H9 (cell line): ENCODE results near the gene BACE1-AS. TPM values are rescaled to one million over a fixed set of nuclear protein-coding genes. Genes with fewer than 3 reads are reported as not detected.
"Not testable (repeated sequence)": the region's sequence is repeated elsewhere in the genome, so short reads cannot be mapped to it uniquely, and the experiment has no call there.

Source experiments
- DNase-seq: peaks from one replicate; pipeline ENCODE4 v3.0.0-alpha.2; 2017
- H2AFZ ChIP-seq: one replicate; pipeline ENCODE4 v1.6.1; 2013; ENCODE audit warnings: mild to moderate bottlenecking, low read length, control low read depth, moderate library complexity
- H2AK5ac ChIP-seq: 2 replicates; pipeline ENCODE4 v1.6.1; 2013; ENCODE audit warnings: low read length, control low read depth, mixed read lengths; ENCODE audit not compliant: insufficient read length
- H2BK120ac ChIP-seq: one replicate; pipeline ENCODE4 v1.6.1; 2013; ENCODE audit warnings: low read depth, mild to moderate bottlenecking, low read length, control low read depth, inconsistent platforms; ENCODE audit not compliant: poor library complexity, severe bottlenecking
- H2BK12ac ChIP-seq: 2 replicates; pipeline ENCODE4 v1.6.1; 2013; ENCODE audit warnings: low read length, control low read depth, mixed read lengths, low read depth; ENCODE audit not compliant: insufficient read length
- H2BK15ac ChIP-seq: 2 replicates; pipeline ENCODE4 v1.6.1; 2013; ENCODE audit warnings: low read depth, low read length, control low read depth
- H2BK20ac ChIP-seq: one replicate; pipeline ENCODE4 v1.6.1; 2013; ENCODE audit warnings: low read depth, mild to moderate bottlenecking, low read length, control low read depth, inconsistent platforms; ENCODE audit not compliant: poor library complexity, severe bottlenecking
- H2BK5ac ChIP-seq: 2 replicates; pipeline ENCODE4 v1.6.1; 2013; ENCODE audit warnings: low read length, control low read depth, mixed read lengths; ENCODE audit not compliant: insufficient read length
- H3K14ac ChIP-seq: 2 replicates; pipeline ENCODE4 v1.6.1; 2013; ENCODE audit warnings: low read length, control low read depth; ENCODE audit not compliant: insufficient read depth
- H3K18ac ChIP-seq: 2 replicates; pipeline ENCODE4 v1.6.1; 2013; ENCODE audit warnings: low read depth, mild to moderate bottlenecking, mixed read lengths, low read length, control low read depth; ENCODE audit not compliant: insufficient read length
- H3K23ac ChIP-seq: 2 replicates; pipeline ENCODE4 v1.6.1; 2013; ENCODE audit warnings: low read length, control low read depth, mixed read lengths, low read depth; ENCODE audit not compliant: insufficient read length
- H3K23me2 ChIP-seq: 2 replicates; pipeline ENCODE4 v1.6.1; 2013; ENCODE audit warnings: low read depth, mild to moderate bottlenecking, mixed read lengths, low read length, control low read depth; ENCODE audit not compliant: insufficient read length, poor library complexity, severe bottlenecking
- H3K27ac ChIP-seq: 2 replicates; pipeline ENCODE4 v1.5.1; 2013; ENCODE audit warnings: low read length, control low read depth, mixed read lengths, low read depth; ENCODE audit not compliant: insufficient read length
- H3K27me3 ChIP-seq: 2 replicates; pipeline ENCODE4 v1.6.1; 2013; ENCODE audit warnings: low read length, control low read depth, inconsistent platforms; ENCODE audit not compliant: insufficient read depth
- H3K4ac ChIP-seq: 2 replicates; pipeline ENCODE4 v1.6.1; 2013; ENCODE audit warnings: low read depth, mild to moderate bottlenecking, control low read depth, inconsistent platforms, low read length, moderate library complexity
- H3K4me1 ChIP-seq: 2 replicates; pipeline ENCODE4 v1.6.1; 2013; ENCODE audit warnings: low read length, control low read depth, inconsistent platforms; ENCODE audit not compliant: insufficient read depth
- H3K4me2 ChIP-seq: 2 replicates; pipeline ENCODE4 v1.6.1; 2013; ENCODE audit warnings: low read length, control low read depth, mixed read lengths; ENCODE audit not compliant: insufficient read length, insufficient read depth
- H3K56ac ChIP-seq: 2 replicates; pipeline ENCODE4 v1.6.1; 2013; ENCODE audit warnings: low read depth, mild to moderate bottlenecking, mixed read lengths, low read length, control low read depth; ENCODE audit not compliant: insufficient read length
- H3K79me1 ChIP-seq: 2 replicates; pipeline ENCODE4 v1.6.1; 2013; ENCODE audit warnings: low read depth, mild to moderate bottlenecking, moderate library complexity, low read length, control low read depth, inconsistent platforms; ENCODE audit not compliant: insufficient read depth, poor library complexity, severe bottlenecking
- H3K79me2 ChIP-seq: 2 replicates; pipeline ENCODE4 v1.6.1; 2013; ENCODE audit warnings: low read length, control low read depth, inconsistent platforms; ENCODE audit not compliant: insufficient read depth
- H3K9ac ChIP-seq: 2 replicates; pipeline ENCODE4 v1.6.1; 2013; ENCODE audit warnings: low read length, control low read depth, mixed read lengths; ENCODE audit not compliant: insufficient read length; ENCODE audit errors: extremely low read depth
- H3K9me3 ChIP-seq: one replicate; pipeline ENCODE4 v1.6.1; 2013; ENCODE audit warnings: low read depth, low read length, inconsistent platforms; ENCODE audit not compliant: control insufficient read depth
- H3T11ph ChIP-seq: one replicate; pipeline ENCODE4 v1.6.1; 2013; ENCODE audit warnings: mild to moderate bottlenecking, low read length, control low read depth, inconsistent platforms
- H4K20me1 ChIP-seq: one replicate; pipeline ENCODE4 v1.6.1; 2013; ENCODE audit not compliant: control insufficient read depth, insufficient read length, insufficient read depth
- H4K5ac ChIP-seq: 2 replicates; pipeline ENCODE4 v1.6.1; 2013; ENCODE audit warnings: low read depth, mild to moderate bottlenecking, mixed read lengths, low read length, control low read depth; ENCODE audit not compliant: insufficient read length
- H4K8ac ChIP-seq: replicated peaks from 2 replicates; pipeline ENCODE4 v1.6.1; 2013; ENCODE audit warnings: low read length, control low read depth, mixed read lengths, low read depth; ENCODE audit not compliant: insufficient read length
- H4K91ac ChIP-seq: 2 replicates; pipeline ENCODE4 v1.6.1; 2013; ENCODE audit warnings: low read depth, mild to moderate bottlenecking, moderate library complexity, mixed read lengths, low read length, control low read depth; ENCODE audit not compliant: insufficient read length
- H3K27ac Mint-ChIP-seq, 3 experiments: 2 replicates in 2 of 3; 3 replicates in 1 of 3; pipeline ENCODE4 v1.8.0; 2020 to 2021; ENCODE audit warnings: mixed read lengths in 3 of 3, mild to moderate bottlenecking in 1 of 3, moderate library complexity in 1 of 3
- H3K27me3 Mint-ChIP-seq: 2 replicates; pipeline ENCODE4 v1.8.0; 2021; ENCODE audit warnings: low read depth, mild to moderate bottlenecking, moderate library complexity, mixed read lengths
- H3K36me3 Mint-ChIP-seq, 3 experiments: 2 replicates in 2 of 3; 3 replicates in 1 of 3; pipeline ENCODE4 v1.8.0; 2020 to 2021; ENCODE audit warnings: low read depth in 3 of 3, mixed read lengths in 3 of 3; ENCODE audit not compliant: insufficient read depth in 1 of 3
- H3K4me1 Mint-ChIP-seq, 2 experiments: 2 replicates each; pipeline ENCODE4 v1.8.0; 2020; ENCODE audit warnings: mixed read lengths in 2 of 2
- H3K4me3 Mint-ChIP-seq, 2 experiments: 2 replicates in 1 of 2; 3 replicates in 1 of 2; pipeline ENCODE4 v1.8.0; 2020 to 2021; ENCODE audit warnings: mild to moderate bottlenecking in 2 of 2, mixed read lengths in 2 of 2, moderate library complexity in 1 of 2
- H3K9me3 Mint-ChIP-seq, 2 experiments: 2 replicates in 1 of 2; 3 replicates in 1 of 2; pipeline ENCODE4 v1.8.0; 2020; ENCODE audit warnings: mild to moderate bottlenecking in 2 of 2, mixed read lengths in 2 of 2, moderate library complexity in 1 of 2
- CTCF ChIP-seq: fragments of 200-600 bp; sonication (generic); conservative IDR thresholded peaks from 3 replicates; pipeline ENCODE4 v1.8.0; 2021; ENCODE audit warnings: antibody characterized with exemption, mild to moderate bottlenecking
- WGBS: extraction: QIAGEN DNeasy Blood & Tissue Kit; methylation state at CpG from one replicate; pipeline ENCODE4 v1.1.7; 2013; ENCODE audit warnings: missing lambda C conversion rate, low lambda C conversion rate, mixed read lengths; ENCODE audit not compliant: insufficient read length; ENCODE audit errors: extremely low coverage; 5-methylcytosine and 5-hydroxymethylcytosine counted together
- total RNA-seq: library from RNA; stranded (reverse); gene quantifications from 2 replicates; pipeline ENCODE4 v1.2.1, GENCODE V29; 2021

BACE1-AS gene
- total RNA-seq, 1 experiment from 2014 or later: 9.9 TPM

- Mint-ChIP-seq H3K4me3 (no peak overlapping the region), H3K36me3 (peaks cover 12 to 35% (median 33%) of the 10 kb centered on the region in 3 experiments; a peak in 6 of 7 replicates), H3K9me3 (no peaks in the 10 kb centered on the region), H3K27me3 (no peaks in the 10 kb centered on the region), H3K27ac (no peak overlapping the region), H3K4me1 (no peaks in the 10 kb centered on the region)
- Histone ChIP-seq H4K5ac (no peak overlapping the region), H3K27me3 (no peaks in the 10 kb centered on the region), H2BK20ac (no peak overlapping the region), H3K23ac (no peak overlapping the region), H3K79me2 (no peaks in the 10 kb centered on the region), H3K14ac (no peak overlapping the region), H3K4me2 (no peak overlapping the region), H2AFZ (no peak overlapping the region), H3K23me2 (no peaks in the 10 kb centered on the region), H2BK12ac (no peak overlapping the region), H4K8ac (no peak overlapping the region), H2BK15ac (no peak overlapping the region), H3T11ph (no peak overlapping the region), H4K20me1 (no peaks in the 10 kb centered on the region), H3K56ac (no peak overlapping the region), H2BK5ac (no peak overlapping the region), H3K9me3 (no peaks in the 10 kb centered on the region), H4K91ac (no peak overlapping the region), H3K18ac (no peak overlapping the region), H2AK5ac (no peak overlapping the region), H3K4me1 (no peaks in the 10 kb centered on the region), H3K79me1 (no peaks in the 10 kb centered on the region), H3K27ac (no peak overlapping the region), H3K4ac (no peak overlapping the region), H3K9ac (no peak overlapping the region), H2BK120ac (no peak overlapping the region)
- no peak for DNase-seq
- no peak for TF ChIP-seq CTCF
- WGBS: no CpG with 5 or more reads among the region's 1 CpG
Measured at GRCh38 chr11:117259417-117259816, 31.7 kb upstream of the BACE1-AS start.

- H4K5ac ChIP-seq, H2AFZ ChIP-seq, H3K79me1 ChIP-seq, H3K4me2 ChIP-seq, H3K23me2 ChIP-seq, H2BK15ac ChIP-seq, H3K9me3 Mint-ChIP-seq, H3K18ac ChIP-seq, H4K20me1 ChIP-seq, H3K14ac ChIP-seq, H2AK5ac ChIP-seq, H3K9ac ChIP-seq, H4K8ac ChIP-seq, H3T11ph ChIP-seq, H3K4ac ChIP-seq, H3K56ac ChIP-seq, H3K4me1 ChIP-seq, H2BK120ac ChIP-seq, H3K4me3 Mint-ChIP-seq, H2BK12ac ChIP-seq, H3K23ac ChIP-seq, H3K27ac ChIP-seq, H3K79me2 ChIP-seq, H3K9me3 ChIP-seq, H2BK20ac ChIP-seq, H3K27me3 Mint-ChIP-seq, DNase-seq, H3K4me1 Mint-ChIP-seq, H3K27ac Mint-ChIP-seq, H4K91ac ChIP-seq, H3K27me3 ChIP-seq, H2BK5ac ChIP-seq: not testable (repeated sequence)
- peaks cover 15 to 40% (median 35%) of the 10 kb centered on the region in 3 experiments; a peak in 6 of 7 replicates for H3K36me3 Mint-ChIP-seq
- no CpG with 5 or more reads among the region's 7 CpGs for WGBS
Measured at GRCh38 chr11:117264624-117265323, 26.4 kb upstream of the BACE1-AS start.
